HK-2 (cell line): ENCODE measurements around the gene PTP4A1.
"Not testable (repeated sequence)": the region's sequence is repeated elsewhere in the genome, so short reads cannot be mapped to it uniquely, and the experiment has no call there.

Experiments used
- DNase-seq: peaks from one replicate; pipeline ENCODE4 v3.0.0-alpha.2; 2018; ENCODE audit not compliant: unreplicated experiment

Gene PTP4A1

GRCh38 chr6:63582579-63583231 lies 10.4 kb downstream of the PTP4A1 start:
- no peak for DNase-seq

- no peak for DNase-seq
These were observed 11.8 kb downstream of the PTP4A1 start for GRCh38 chr6:63584125-63584514.

- DNase-seq, result no peak
These were observed 12.3 kb downstream of the PTP4A1 start for GRCh38 chr6:63584566-63584965.

- not testable (repeated sequence) for DNase-seq
These were observed 13.4 kb downstream of the PTP4A1 start for GRCh38 chr6:63585652-63586051.

GRCh38 chr6:63589952-63590411 lies 17.7 kb downstream of the PTP4A1 start:
- no peak for DNase-seq

GRCh38 chr6:63592886-63593285 lies 20.6 kb downstream of the PTP4A1 start:
- DNase-seq, result no peak

GRCh38 chr6:63597141-63598048 lies 25.1 kb downstream of the PTP4A1 start:
- DNase-seq, result no peak

- peak; percentile 60 for DNase-seq
These were observed 26.1 kb downstream of the PTP4A1 start for GRCh38 chr6:63598049-63599036.

GRCh38 chr6:63599243-63599642 lies 27.0 kb downstream of the PTP4A1 start:
- no peak for DNase-seq

GRCh38 chr6:63600136-63600535 lies 27.9 kb downstream of the PTP4A1 start:
- DNase-seq, result no peak

GRCh38 chr6:63609231-63609630 lies 37.0 kb downstream of the PTP4A1 start:
- no peak for DNase-seq

- no peak for DNase-seq
These were observed 38.7 kb downstream of the PTP4A1 start for GRCh38 chr6:63610944-63611343.

GRCh38 chr6:63611560-63611959 lies 39.3 kb downstream of the PTP4A1 start:
- no peak for DNase-seq

- no peak for DNase-seq
These were observed 43.3 kb downstream of the PTP4A1 start for GRCh38 chr6:63615590-63615989.
